Activated T-helper 1 cell treated with Interleukin-2 at 50 U/mL for 16 hours (primary cell): ENCODE data around the gene MMP20.

Experiments
- DNase-seq: peaks from one replicate; pipeline ENCODE4 v3.0.0-alpha.2; 2020; ENCODE audit warnings: low read depth

The MMP20 gene

GRCh38 chr11:102592634-102593581 lies 32.2 kb downstream of the MMP20 start:
- DNase-seq: no peak

DNA sequence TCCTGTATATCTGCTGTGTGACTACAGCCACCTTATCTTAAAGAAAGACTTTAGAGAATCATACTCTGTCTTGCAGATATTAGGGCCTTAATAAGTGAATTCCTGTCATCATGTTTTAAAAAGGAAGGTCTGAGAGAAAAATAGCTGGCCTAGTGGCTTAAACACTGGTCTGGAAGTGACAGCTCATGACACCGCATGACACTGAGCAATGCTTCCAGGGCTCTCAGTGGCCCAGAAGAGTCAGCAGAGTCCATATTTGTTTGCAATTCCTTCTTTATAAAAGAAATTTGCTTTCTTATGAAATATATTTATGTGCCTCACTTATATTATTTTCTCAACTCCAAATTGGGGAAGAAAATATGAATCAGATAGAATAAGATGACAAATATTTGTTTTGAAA lies 33.0 kb downstream of the MMP20 start:
- no peak for DNase-seq

- DNase-seq: no peak
Observed at GRCh38 chr11:102591160-102591718, 33.9 kb downstream of the MMP20 start.

- no peak for DNase-seq
Observed at GRCh38 chr11:102590276-102591049, 34.7 kb downstream of the MMP20 start.

GRCh38 chr11:102589047-102589459 lies 36.1 kb downstream of the MMP20 start:
- no peak for DNase-seq

GRCh38 chr11:102587722-102588121 lies 37.4 kb downstream of the MMP20 start:
- DNase-seq: no peak

DNA sequence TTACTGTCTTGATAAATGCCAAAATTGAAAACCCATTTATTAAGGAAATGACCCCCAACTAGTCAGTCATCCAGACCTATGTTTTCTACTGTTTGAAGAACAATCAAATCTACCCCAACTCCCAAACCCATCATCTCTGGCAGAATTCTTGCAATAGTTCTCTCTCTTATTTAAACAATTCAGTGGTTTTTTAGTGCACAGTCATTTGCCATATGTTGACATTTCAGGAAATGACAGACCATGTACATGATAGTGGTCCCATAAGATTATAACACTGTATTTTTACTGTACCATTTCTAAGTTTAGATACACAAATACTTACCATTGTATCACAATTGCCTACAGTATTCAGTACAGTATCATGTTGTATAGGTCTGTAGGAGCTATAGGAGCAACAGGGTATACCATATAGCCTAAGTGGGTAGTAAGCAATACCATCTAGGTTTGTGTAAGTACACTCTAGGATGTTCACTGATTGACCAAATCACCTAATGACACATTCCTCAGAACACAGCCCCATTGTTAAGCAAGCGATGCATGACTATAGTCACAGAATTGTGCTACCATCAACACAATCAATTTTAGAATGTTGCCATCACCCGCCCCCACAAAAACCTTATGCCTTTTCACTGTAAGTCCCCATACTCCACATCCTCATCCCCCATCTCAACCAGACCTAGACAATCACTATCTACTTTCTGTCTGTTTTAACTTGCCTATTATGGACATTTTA lies 41.8 kb downstream of the MMP20 start:
- DNase-seq: no peak

GRCh38 chr11:102582140-102582539 lies 43.0 kb downstream of the MMP20 start:
- no peak for DNase-seq

- no peak for DNase-seq
Observed at GRCh38 chr11:102581066-102581465, 44.1 kb downstream of the MMP20 start.

GRCh38 chr11:102580185-102580951 lies 44.8 kb downstream of the MMP20 start:
- no peak for DNase-seq

- DNase-seq: no peak
Observed at GRCh38 chr11:102577723-102578122, 47.4 kb downstream of the MMP20 start.

DNA sequence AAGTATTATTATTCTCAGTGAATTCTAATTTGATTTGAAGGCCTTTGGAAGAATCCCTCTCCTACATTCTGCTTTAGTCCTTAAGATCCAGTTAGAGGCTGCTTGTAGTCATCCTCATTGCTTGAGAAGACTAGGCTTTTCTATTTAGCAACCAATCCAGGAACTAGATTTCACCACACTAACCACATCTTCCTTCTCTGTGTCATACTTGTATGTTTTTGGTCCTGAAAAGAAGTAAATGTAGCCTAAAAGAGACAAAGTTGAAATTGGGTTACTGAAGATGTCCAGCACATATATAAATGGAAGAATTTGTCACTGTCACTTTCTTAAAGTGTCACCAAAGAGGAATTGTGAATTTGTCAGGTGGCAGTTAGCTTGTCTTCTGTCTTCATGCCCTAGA lies 48.0 kb downstream of the MMP20 start:
- no peak for DNase-seq

DNA sequence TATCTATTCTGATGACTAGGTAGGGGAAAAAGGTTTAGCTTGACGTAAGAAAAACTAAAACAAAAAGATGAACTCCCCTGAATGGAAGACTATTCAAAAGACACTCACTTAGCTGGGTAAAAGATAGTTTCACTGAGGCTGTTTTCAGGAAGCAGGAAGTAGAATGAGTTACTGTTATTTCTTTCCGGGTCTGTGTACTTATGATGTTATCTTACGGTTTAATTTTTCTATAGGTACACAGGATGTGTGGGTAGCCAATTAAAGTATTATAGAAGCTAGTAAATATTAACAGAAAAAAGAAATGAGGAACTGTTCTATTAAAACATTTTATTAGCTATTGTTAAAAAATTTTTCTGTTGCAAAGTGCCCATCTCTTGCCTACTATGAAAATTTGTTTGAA lies 48.8 kb downstream of the MMP20 start:
- DNase-seq: no peak

- no peak for DNase-seq
Observed at GRCh38 chr11:102575012-102575411, 50.1 kb downstream of the MMP20 start.

GRCh38 chr11:102573851-102574250 lies 51.3 kb downstream of the MMP20 start:
- no peak for DNase-seq

DNA sequence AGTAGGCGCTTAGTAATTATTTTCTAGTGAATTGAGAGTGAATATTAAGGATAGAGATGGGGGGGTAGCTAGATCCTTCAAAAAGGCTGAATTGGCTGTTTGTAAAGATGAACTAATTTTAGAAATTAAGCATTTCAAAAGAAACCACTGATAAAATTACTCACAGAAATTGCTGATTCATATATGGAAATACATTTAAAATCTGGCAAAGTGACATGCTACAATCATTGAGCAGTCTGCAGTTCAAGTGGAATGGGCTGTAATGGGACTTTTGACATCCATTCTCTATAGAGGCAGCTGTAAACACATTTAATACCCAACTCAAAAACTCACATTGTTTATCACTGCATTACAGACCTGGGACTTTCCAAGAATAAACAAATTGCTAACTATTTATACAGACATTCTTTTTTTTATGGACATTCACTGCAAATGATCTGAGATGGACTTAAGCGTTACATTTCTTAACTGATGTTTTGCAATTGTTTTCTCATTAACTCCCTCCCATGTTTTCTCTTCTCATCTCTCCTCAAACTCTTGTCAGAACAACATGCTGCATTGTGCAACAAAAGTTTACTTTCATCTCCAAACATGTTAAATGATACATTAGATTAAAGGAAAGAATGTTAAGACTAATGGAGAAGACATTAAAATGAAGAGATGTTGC lies 52.4 kb downstream of the MMP20 start:
- DNase-seq: no peak

GRCh38 chr11:102568851-102569250 lies 56.3 kb downstream of the MMP20 start:
- no peak for DNase-seq

DNA sequence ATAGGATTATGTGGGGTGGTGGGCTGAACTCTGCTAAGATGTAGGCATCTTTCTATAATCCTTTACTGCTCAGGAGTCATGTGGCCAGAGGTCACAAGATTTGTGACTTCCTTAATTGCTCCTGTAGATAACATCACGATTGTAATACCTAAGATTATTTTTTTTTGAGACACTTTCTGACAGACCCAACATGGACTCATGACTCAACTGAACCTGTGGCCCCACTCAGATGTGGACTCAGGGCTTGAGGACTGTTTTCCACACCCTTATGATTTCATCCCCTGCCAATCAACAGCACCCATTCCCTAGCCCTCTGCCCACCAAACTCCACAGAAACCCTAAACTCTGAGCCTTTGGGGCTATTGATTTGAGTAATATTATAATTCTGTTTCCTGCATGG lies 59.0 kb downstream of the MMP20 start:
- DNase-seq: no peak

- no peak for DNase-seq
Observed at GRCh38 chr11:102564110-102564509, 61.0 kb downstream of the MMP20 start.

DNA sequence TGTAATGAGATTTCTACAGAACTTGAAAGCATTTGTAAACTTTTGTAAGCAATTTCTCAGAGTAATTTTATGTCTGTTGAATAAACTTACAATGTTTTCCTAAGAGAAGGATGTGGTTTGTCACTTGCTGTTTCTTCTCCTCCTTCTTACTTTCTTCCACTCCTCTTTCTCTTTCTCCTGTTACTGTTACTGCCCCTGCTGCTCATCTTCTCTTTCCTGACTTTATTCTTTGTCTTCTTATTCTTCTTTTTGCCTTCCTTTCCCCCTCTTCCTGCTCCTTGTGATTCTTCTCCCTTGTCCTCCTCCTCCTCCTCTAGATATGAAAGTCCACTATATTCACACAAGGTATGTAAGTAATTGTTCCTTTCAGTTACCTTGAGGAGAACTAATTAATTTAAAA lies 63.5 kb downstream of the MMP20 start:
- DNase-seq: no peak

DNA sequence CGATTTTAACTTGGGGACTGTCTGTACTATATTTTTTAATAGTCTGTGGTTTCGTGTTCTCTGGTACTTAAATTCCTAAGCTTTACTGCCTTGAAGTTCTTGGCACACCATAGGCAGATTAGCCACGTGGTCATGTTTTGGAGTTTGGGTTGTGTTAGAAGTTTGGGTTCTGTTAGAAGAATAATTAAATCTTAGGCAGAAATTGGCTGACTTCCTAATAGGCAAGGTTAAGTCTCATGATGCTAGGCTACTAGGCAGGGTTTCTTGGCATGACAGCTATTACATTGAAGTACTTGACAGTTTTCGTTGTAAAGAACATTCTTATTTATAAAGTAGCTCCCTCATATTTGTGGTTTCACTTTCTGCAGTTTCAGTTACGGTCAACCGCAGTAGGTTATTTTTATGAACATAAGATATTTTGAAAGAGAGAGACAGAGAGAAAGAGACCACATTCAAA lies 64.5 kb downstream of the MMP20 start:
- no peak for DNase-seq
